Neural cell (in vitro differentiated cells): ENCODE results near the gene TRPM4. TPM values are rescaled to one million over a fixed set of nuclear protein-coding genes. Genes with fewer than 3 reads are reported as not detected.

Source experiments
- H2AFZ ChIP-seq: fragments of 200-600, 300-800 bp; sonication (generic), shearing (Covaris generic); 2 replicates; pipeline ENCODE4 v1.6.0; 2014; ENCODE audit warnings: low read depth, mild to moderate bottlenecking, antibody characterized with exemption, low read length, moderate library complexity
- H3F3A ChIP-seq: fragments of 200-600 bp; shearing (Covaris generic); 2 replicates; pipeline ENCODE4 v1.6.1; 2016; ENCODE audit warnings: mild to moderate bottlenecking, moderate library complexity, mixed read lengths, antibody characterized with exemption, low read length; ENCODE audit not compliant: insufficient read depth, poor library complexity, severe bottlenecking
- H3K27ac ChIP-seq: fragments of 200-600, 300-800 bp; sonication (generic), shearing (Covaris generic); 2 replicates; pipeline ENCODE4 v1.5.1; 2014; ENCODE audit warnings: mild to moderate bottlenecking, low read length, moderate library complexity
- H3K27me3 ChIP-seq: fragments of 300-800, 200-600 bp; sonication (generic), shearing (Covaris generic); 2 replicates; pipeline ENCODE4 v1.6.0; 2014; ENCODE audit warnings: mild to moderate bottlenecking, low read depth, low read length, moderate library complexity; ENCODE audit not compliant: insufficient read depth
- H3K36me3 ChIP-seq: fragments of 300-800, 200-600 bp; sonication (generic), shearing (Covaris generic); 2 replicates; pipeline ENCODE4 v1.5.1; 2014; ENCODE audit warnings: mild to moderate bottlenecking, antibody characterized with exemption, low read length, moderate library complexity; ENCODE audit not compliant: insufficient read depth
- H3K4me2 ChIP-seq: fragments of 300-800, 200-600 bp; sonication (generic), shearing (Covaris generic); 2 replicates; pipeline ENCODE4 v1.6.0; 2014; ENCODE audit warnings: mild to moderate bottlenecking, low read length
- H3K4me3 ChIP-seq: fragments of 300-800, 200-600 bp; sonication (generic), shearing (Covaris generic); 2 replicates; pipeline ENCODE4 v1.5.1; 2014; ENCODE audit warnings: mild to moderate bottlenecking, low read length, moderate library complexity
- H3K79me2 ChIP-seq: fragments of 200-600 bp; shearing (Covaris generic); replicated peaks from 2 replicates; pipeline ENCODE4 v1.6.0; 2014; ENCODE audit warnings: mild to moderate bottlenecking, low read length, moderate library complexity; ENCODE audit not compliant: insufficient read depth
- H3K9ac ChIP-seq: fragments of 300-800, 200-600 bp; sonication (generic), shearing (Covaris generic); 2 replicates; pipeline ENCODE4 v1.6.1; 2016; ENCODE audit warnings: mild to moderate bottlenecking, low read length, mixed read lengths
- H3K9me2 ChIP-seq: fragments of 200-600 bp; shearing (Covaris generic); 2 replicates; pipeline ENCODE4 v1.6.1; 2016; ENCODE audit warnings: mild to moderate bottlenecking, low read length, mixed read lengths; ENCODE audit not compliant: insufficient read depth
- H3K9me3 ChIP-seq: fragments of 200-600, 300-800 bp; sonication (generic), shearing (Covaris generic); 2 replicates; pipeline ENCODE4 v1.6.1; 2016; ENCODE audit warnings: mild to moderate bottlenecking, mixed run types, low read length, moderate library complexity, mixed read lengths
- H4K20me1 ChIP-seq: fragments of 200-600 bp; shearing (Covaris generic); 2 replicates; pipeline ENCODE4 v1.6.1; 2016; ENCODE audit warnings: mild to moderate bottlenecking, mixed run types; ENCODE audit not compliant: insufficient read depth
- CTCF ChIP-seq: fragments of 450-650 bp; IDR thresholded peaks from 2 replicates; pipeline ENCODE4 v1.5.1; 2014; ENCODE audit warnings: antibody characterized with exemption, mild to moderate bottlenecking, moderate library complexity; ENCODE audit not compliant: poor library complexity, severe bottlenecking
- EP300 ChIP-seq: fragments of 450-650 bp; conservative IDR thresholded peaks from 2 replicates; pipeline ENCODE4 v1.6.1; 2014; ENCODE audit warnings: antibody characterized with exemption, mild to moderate bottlenecking, moderate library complexity; ENCODE audit not compliant: poor library complexity, severe bottlenecking
- EZH2 ChIP-seq: fragments of 200-600, 300-800 bp; shearing (Covaris generic), sonication (generic); IDR thresholded peaks from 2 replicates; pipeline ENCODE4 v1.6.1; 2014; ENCODE audit warnings: antibody characterized with exemption, low read length, borderline replicate concordance, mild to moderate bottlenecking; ENCODE audit not compliant: insufficient read depth, poor library complexity, severe bottlenecking
- POLR2AphosphoS5 ChIP-seq: IDR thresholded peaks from 2 replicates; pipeline ENCODE4 v1.6.1; 2012
- RAD21 ChIP-seq: fragments of 450-650 bp; conservative IDR thresholded peaks from 2 replicates; pipeline ENCODE4 v1.6.1; 2014; ENCODE audit warnings: antibody characterized with exemption, mild to moderate bottlenecking, moderate library complexity
- REST ChIP-seq: IDR thresholded peaks from 2 replicates; pipeline ENCODE4 v1.6.1; 2012; ENCODE audit warnings: borderline replicate concordance
- SMC3 ChIP-seq: fragments of 450-650 bp; conservative IDR thresholded peaks from 2 replicates; pipeline ENCODE4 v1.6.1; 2014; ENCODE audit warnings: antibody characterized with exemption, mild to moderate bottlenecking, moderate library complexity; ENCODE audit not compliant: poor library complexity
- TAF1 ChIP-seq: IDR thresholded peaks from 2 replicates; pipeline ENCODE4 v1.6.1; 2012; ENCODE audit warnings: low read depth
- polyA plus RNA-seq: library from polyadenylated mRNA; depleted of rRNA; stranded (reverse); fragments of >200 nt; gene quantifications from 2 replicates; pipeline ENCODE4 v1.2.3, GENCODE V29; 2014

The TRPM4 gene
- polyA plus RNA-seq, 1 donor from 2014 or later = 42.5 TPM

GRCh38 chr19:49233163-49233562 lies 75.6 kb downstream of the TRPM4 start:
- no peaks in the 10 kb centered on the region for H3K9me2 ChIP-seq
- H3K4me3 ChIP-seq = no peak overlapping the region
- H2AFZ ChIP-seq = no peak overlapping the region
- H3K9me3 ChIP-seq = no peaks in the 10 kb centered on the region
- no peaks in the 10 kb centered on the region for H4K20me1 ChIP-seq
- H3K27ac ChIP-seq = no peak overlapping the region
- H3K27me3 ChIP-seq = no peaks in the 10 kb centered on the region
- no peak for TF ChIP-seq RAD21
- no peak for TF ChIP-seq POLR2AphosphoS5
- no peak for TF ChIP-seq REST
- TF ChIP-seq EP300 = no peak
- no peak for TF ChIP-seq EZH2
- no peak for TF ChIP-seq TAF1
- TF ChIP-seq CTCF = no peak
- H3K79me2 ChIP-seq = no peaks in the 10 kb centered on the region
- H3K36me3 ChIP-seq = no peaks in the 10 kb centered on the region
- H3K4me2 ChIP-seq = no peak overlapping the region
- no peak overlapping the region for H3K9ac ChIP-seq
- H3F3A ChIP-seq = no peaks in the 10 kb centered on the region

- Histone ChIP-seq H3K79me2 (no peaks in the 10 kb centered on the region), H4K20me1 (no peaks in the 10 kb centered on the region), H3K9me2 (no peaks in the 10 kb centered on the region), H2AFZ (no peak overlapping the region), H3K4me2 (no peak overlapping the region), H3K27me3 (no peaks in the 10 kb centered on the region), H3F3A (no peaks in the 10 kb centered on the region), H3K36me3 (no peaks in the 10 kb centered on the region), H3K9me3 (no peaks in the 10 kb centered on the region), H3K4me3 (no peak overlapping the region), H3K9ac (no peak overlapping the region), H3K27ac (no peak overlapping the region)
- TF ChIP-seq REST = no peak
- TF ChIP-seq EZH2 = no peak
- TF ChIP-seq TAF1 = no peak
- TF ChIP-seq SMC3 = no peak
- TF ChIP-seq EP300 = no peak
- TF ChIP-seq POLR2AphosphoS5 = no peak
These were observed 84.2 kb downstream of the TRPM4 start for GRCh38 chr19:49241769-49242168.
